ENCODE measurements around the gene CCDC57. TPM values are rescaled to one million over a fixed set of nuclear protein-coding genes. Genes with fewer than 3 reads are reported as not detected.

Gene CCDC57
- total and polyA plus RNA-seq, 2 of the 4 experiments (the other 2 are of a cell fraction), result 7.3 to 31.3 TPM

DNA sequence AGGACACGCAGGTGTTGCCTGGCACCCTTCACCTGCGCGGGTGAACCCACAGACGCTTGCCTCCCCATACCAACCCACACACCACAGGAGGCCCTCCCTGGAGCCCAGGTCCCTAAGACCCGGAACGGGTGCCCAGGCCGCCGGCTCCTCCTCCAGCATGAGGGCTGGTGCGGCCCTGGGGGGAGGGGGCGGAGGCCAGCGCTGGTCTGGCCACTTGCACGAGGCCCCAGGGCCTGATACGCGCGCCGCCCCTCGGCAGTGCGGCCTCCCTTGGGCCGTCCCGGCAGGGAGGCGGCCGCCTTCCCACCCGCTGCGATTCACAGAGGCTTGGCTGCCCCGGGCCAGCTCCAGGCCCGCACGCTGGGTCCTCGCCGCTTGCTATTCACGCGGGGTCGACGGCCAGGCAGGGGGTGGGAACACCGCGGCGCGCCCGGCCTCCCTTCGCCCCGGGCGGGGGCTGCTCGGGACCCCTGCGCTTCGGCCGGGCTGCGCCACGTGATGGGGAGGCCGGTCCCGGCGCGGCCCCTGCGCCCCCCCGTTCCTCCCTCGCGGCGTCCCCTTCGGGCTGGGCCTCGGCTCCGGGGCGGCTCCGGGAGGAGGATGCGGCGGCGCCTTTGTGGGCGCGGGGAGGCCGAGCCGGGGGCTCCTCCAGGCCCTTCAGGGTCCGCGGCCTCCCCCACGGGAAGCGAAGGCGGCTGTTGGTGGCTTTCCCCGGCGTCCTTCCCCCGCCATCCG lies 115.3 kb downstream of the CCDC57 start:
- ChIA-PET POLR2A (ENCODE audit: unreplicated experiment) (interaction anchor here (0.6 to 1.5 kb wide), 2 partner anchors 60 to 242 kb away, joined by 3 to 4 read pairs; partner anchors contain the start of gene DCXR), CTCF (no interaction called here)
- intact Hi-C loops (cut with micrococcal nuclease), result no loop called here
- no peaks in the 10 kb centered on the region for H3K27me3 ChIP-seq (ENCODE audit: control insufficient read depth, insufficient read depth, low read length)
- no peak overlapping the region for H2BK120ac ChIP-seq (ENCODE audit: low read depth, low read length)
- H4K20me1 ChIP-seq (ENCODE audit: insufficient read depth, low read length), result peaks cover 31% of the 10 kb centered on the region
- H2AFZ ChIP-seq (replicated peaks; ENCODE audit: low read length, poor library complexity), result peak overlapping the region; percentile 88
- no TSS peak for BruUV-seq (replicated peaks)
- peak overlapping the region; percentile 54 for H3K4me3 ChIP-seq (ENCODE audit: insufficient read depth, low read depth, low read length)
- no peak overlapping the region for H2BK15ac ChIP-seq (ENCODE audit: low read depth, low read length)
- H2AK9ac ChIP-seq (replicated peaks; ENCODE audit: low read depth, low read length, poor library complexity), result peak overlapping the region; percentile 98
- peak overlapping the region; percentile 83 for H3K4me2 ChIP-seq (ENCODE audit: low read depth, low read length)
- DNase-seq, result peak; percentile 64
- H4K5ac ChIP-seq (ENCODE audit: low read depth, low read length), result no peak overlapping the region
- peaks cover 29% of the 10 kb centered on the region for H3K36me3 ChIP-seq (ENCODE audit: control insufficient read depth, insufficient read depth, low read length)
- H3K9ac ChIP-seq (ENCODE audit: low read depth, low read length), result peak overlapping the region; percentile 87
- H3K56ac ChIP-seq (ENCODE audit: extremely low read depth, insufficient read depth, low read length), result peak overlapping the region; percentile 41; the same call in 1 of the 2 replicates
- H4K91ac ChIP-seq (ENCODE audit: insufficient read depth, low read depth, low read length), result peak overlapping the region; percentile 62; the same call in 1 of the 2 replicates
- peak; percentile 38 for ATAC-seq (ENCODE audit: low read depth)
- dilution Hi-C loops (cut with HindIII; ENCODE audit: low sequenced_read_pairs, unreplicated experiment), result no loop called here
- peak overlapping the region; percentile 89 for H3K4ac ChIP-seq (ENCODE audit: low read depth, low read length)
- peak overlapping the region; percentile 16 to 56; a peak in 1 of 4 replicates for H4K8ac ChIP-seq (ENCODE audit: low read depth in 2 of 2, low read length in 2 of 2)
- H3K27ac ChIP-seq (ENCODE audit: insufficient read depth, low read length), result peak overlapping the region; percentile 74
- H3K23ac ChIP-seq (ENCODE audit: low read depth, low read length), result peak overlapping the region; percentile 94
- H3K14ac ChIP-seq (replicated peaks; ENCODE audit: low read depth, low read length), result peak overlapping the region; percentile 96
- H3K18ac ChIP-seq (ENCODE audit: low read depth, low read length), result no peak overlapping the region; the same call in 1 of the 2 replicates
- WGBS, 2 experiments (ENCODE audit: extremely low coverage in 2 of 2, insufficient read length in 1 of 2), result 2% methylated on average over 39 of the region's 77 CpGs; no CpG with 5 or more reads in 1 of the 2 experiments
- no peaks in the 10 kb centered on the region for H3K9me3 ChIP-seq (ENCODE audit: control insufficient read depth, insufficient read depth, low read length)
- peak overlapping the region; percentile 94 for H2AK5ac ChIP-seq (ENCODE audit: low read depth, low read length)
- peaks cover 13% of the 10 kb centered on the region for H3K4me1 ChIP-seq (ENCODE audit: control insufficient read depth, insufficient read depth, low read length)
- in situ Hi-C loops (cut with MboI; ENCODE audit: low sequenced_read_pairs), result no loop called here
- H3K9me1 ChIP-seq (ENCODE audit: insufficient read depth, low read length), result peaks cover 5% of the 10 kb centered on the region; the same call in 1 of the 2 replicates
- 0 out of 2 replicates have a peak overlapping the region, but pooled peaks have one; percentile 10 for H2BK20ac ChIP-seq (ENCODE audit: low read depth, low read length)
- H3K79me1 ChIP-seq (ENCODE audit: low read depth in 1 of 2, low read length in 2 of 2), result peaks cover 0 to 56% of the 10 kb centered on the region in 2 experiments
- peak overlapping the region; percentile 57 for H2BK5ac ChIP-seq (ENCODE audit: low read depth, low read length, poor library complexity, severe bottlenecking)
- TF ChIP-seq FOS (IDR thresholded peaks at IDR 0.05; ENCODE audit: low read depth, low read length) (no peak), BHLHE40 (IDR thresholded peaks at IDR 0.05; ENCODE audit: low read depth, low read length) (peak; percentile 12; the same call in 1 of the 2 replicates), MAZ (IDR thresholded peaks at IDR 0.05; ENCODE audit: borderline replicate concordance, low read depth, low read length) (peak; percentile 28; the same call in 1 of the 2 replicates), CEBPB (IDR thresholded peaks at IDR 0.05; ENCODE audit: low read depth, low read length) (no peak), POLR2A (IDR thresholded peaks at IDR 0.05; ENCODE audit: low read depth, low read length) (peak; percentile 23; the same call in 1 of the 2 replicates), NFE2L2 (IDR thresholded peaks at IDR 0.05; ENCODE audit: low read depth, low read length) (no peak), RAD21 (IDR thresholded peaks at IDR 0.05; ENCODE audit: low read length) (no peak), MAFK (IDR thresholded peaks at IDR 0.05; ENCODE audit: low read depth, low read length) (no peak), SMC3 (IDR thresholded peaks at IDR 0.05; ENCODE audit: low read depth, low read length) (no peak), MXI1 (IDR thresholded peaks at IDR 0.05; ENCODE audit: borderline replicate concordance, low read depth, low read length) (peak; percentile 88), RCOR1 (IDR thresholded peaks at IDR 0.05; ENCODE audit: insufficient replicate concordance, low read length) (no peak)
- TF ChIP-seq, protein P1, sequence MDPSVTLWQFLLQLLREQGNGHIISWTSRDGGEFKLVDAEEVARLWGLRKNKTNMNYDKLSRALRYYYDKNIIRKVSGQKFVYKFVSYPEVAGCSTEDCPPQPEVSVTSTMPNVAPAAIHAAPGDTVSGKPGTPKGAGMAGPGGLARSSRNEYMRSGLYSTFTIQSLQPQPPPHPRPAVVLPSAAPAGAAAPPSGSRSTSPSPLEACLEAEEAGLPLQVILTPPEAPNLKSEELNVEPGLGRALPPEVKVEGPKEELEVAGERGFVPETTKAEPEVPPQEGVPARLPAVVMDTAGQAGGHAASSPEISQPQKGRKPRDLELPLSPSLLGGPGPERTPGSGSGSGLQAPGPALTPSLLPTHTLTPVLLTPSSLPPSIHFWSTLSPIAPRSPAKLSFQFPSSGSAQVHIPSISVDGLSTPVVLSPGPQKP (IDR thresholded peaks at IDR 0.05; ENCODE audit: borderline replicate concordance, low read depth, low read length), result no peak
- TF ChIP-seq, protein P2, sequence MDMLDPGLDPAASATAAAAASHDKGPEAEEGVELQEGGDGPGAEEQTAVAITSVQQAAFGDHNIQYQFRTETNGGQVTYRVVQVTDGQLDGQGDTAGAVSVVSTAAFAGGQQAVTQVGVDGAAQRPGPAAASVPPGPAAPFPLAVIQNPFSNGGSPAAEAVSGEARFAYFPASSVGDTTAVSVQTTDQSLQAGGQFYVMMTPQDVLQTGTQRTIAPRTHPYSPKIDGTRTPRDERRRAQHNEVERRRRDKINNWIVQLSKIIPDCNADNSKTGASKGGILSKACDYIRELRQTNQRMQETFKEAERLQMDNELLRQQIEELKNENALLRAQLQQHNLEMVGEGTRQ (IDR thresholded peaks at IDR 0.05; ENCODE audit: low read depth, low read length), result peak; percentile 60
- TF ChIP-seq, protein P3, sequence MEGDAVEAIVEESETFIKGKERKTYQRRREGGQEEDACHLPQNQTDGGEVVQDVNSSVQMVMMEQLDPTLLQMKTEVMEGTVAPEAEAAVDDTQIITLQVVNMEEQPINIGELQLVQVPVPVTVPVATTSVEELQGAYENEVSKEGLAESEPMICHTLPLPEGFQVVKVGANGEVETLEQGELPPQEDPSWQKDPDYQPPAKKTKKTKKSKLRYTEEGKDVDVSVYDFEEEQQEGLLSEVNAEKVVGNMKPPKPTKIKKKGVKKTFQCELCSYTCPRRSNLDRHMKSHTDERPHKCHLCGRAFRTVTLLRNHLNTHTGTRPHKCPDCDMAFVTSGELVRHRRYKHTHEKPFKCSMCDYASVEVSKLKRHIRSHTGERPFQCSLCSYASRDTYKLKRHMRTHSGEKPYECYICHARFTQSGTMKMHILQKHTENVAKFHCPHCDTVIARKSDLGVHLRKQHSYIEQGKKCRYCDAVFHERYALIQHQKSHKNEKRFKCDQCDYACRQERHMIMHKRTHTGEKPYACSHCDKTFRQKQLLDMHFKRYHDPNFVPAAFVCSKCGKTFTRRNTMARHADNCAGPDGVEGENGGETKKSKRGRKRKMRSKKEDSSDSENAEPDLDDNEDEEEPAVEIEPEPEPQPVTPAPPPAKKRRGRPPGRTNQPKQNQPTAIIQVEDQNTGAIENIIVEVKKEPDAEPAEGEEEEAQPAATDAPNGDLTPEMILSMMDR (conservative IDR thresholded peaks at IDR 0.05; ENCODE audit: low read depth, low read length), result no peak

All from IMR-90 (cell line).